Hepatocyte (in vitro differentiated cells): ENCODE data around the gene SCN2A.

Experiments used
- CTCF ChIP-seq: fragments of 200-600 bp; sonication (generic); IDR thresholded peaks from 2 replicates; pipeline ENCODE4 v1.5.1; 2016; ENCODE audit warnings: antibody characterized with exemption, mild to moderate bottlenecking; ENCODE audit not compliant: poor library complexity
- EZH2 ChIP-seq: fragments of 200-600 bp; sonication (generic); IDR thresholded peaks from 2 replicates; pipeline ENCODE4 v1.6.1; 2016; ENCODE audit warnings: antibody characterized with exemption, mild to moderate bottlenecking, borderline replicate concordance

- TF ChIP-seq CTCF, result no peak
- no peak for TF ChIP-seq EZH2
Measured at GRCh38 chr2:165307317-165307716, 68.1 kb downstream of the SCN2A start.
